Activated CD8-positive, alpha-beta memory T cell treated with anti-CD3 and anti-CD28 coated beads, Interleukin-2, amount 10 ng/mL, durations not matched to agents 7 days and 5 days (primary cell): ENCODE measurements around the gene STARD10. TPM values are rescaled to one million over a fixed set of nuclear protein-coding genes. Genes with fewer than 3 reads are reported as not detected.

ENCODE experiments used
- ATAC-seq: fragments of 150-1000 bp; cut with Tn5 transposase; one replicate; pipeline ENCODE4 v1.10.0; 2021; ENCODE audit warnings: moderate library complexity
- CTCF ChIA-PET: fragments of 350-600 bp; sonication (Branson Sonifier 250); formaldehyde crosslinking; loops from one replicate; lab custom pipeline; 2021; ENCODE audit warnings: antibody characterized with exemption; lab: Charles Lee
- DNase-seq: peaks from one replicate; pipeline ENCODE4 v3.0.0-alpha.2; 2020
- H3K27ac Mint-ChIP-seq: one replicate; pipeline ENCODE4 v1.8.0; 2021; ENCODE audit warnings: mild to moderate bottlenecking, mixed read lengths
- H3K27me3 Mint-ChIP-seq: one replicate; pipeline ENCODE4 v1.8.0; 2021; ENCODE audit warnings: mixed read lengths
- H3K36me3 Mint-ChIP-seq: one replicate; pipeline ENCODE4 v1.8.0; 2021; ENCODE audit warnings: mild to moderate bottlenecking, mixed read lengths
- H3K4me1 Mint-ChIP-seq: one replicate; pipeline ENCODE4 v1.8.0; 2021; ENCODE audit warnings: mixed read lengths
- H3K4me3 Mint-ChIP-seq: one replicate; pipeline ENCODE4 v1.8.0; 2021; ENCODE audit warnings: mild to moderate bottlenecking, moderate library complexity, mixed read lengths
- H3K9me3 Mint-ChIP-seq: one replicate; pipeline ENCODE4 v1.8.0; 2022; ENCODE audit warnings: low read depth, mixed read lengths
- total RNA-seq, 2 experiments: library from RNA; stranded (reverse); gene quantifications; one replicate each; pipeline ENCODE4 v1.2.3, GENCODE V29; 2021

STARD10 gene
- total RNA-seq, 2 experiments from 2014 or later: 8.4 to 18.4 TPM

DNA sequence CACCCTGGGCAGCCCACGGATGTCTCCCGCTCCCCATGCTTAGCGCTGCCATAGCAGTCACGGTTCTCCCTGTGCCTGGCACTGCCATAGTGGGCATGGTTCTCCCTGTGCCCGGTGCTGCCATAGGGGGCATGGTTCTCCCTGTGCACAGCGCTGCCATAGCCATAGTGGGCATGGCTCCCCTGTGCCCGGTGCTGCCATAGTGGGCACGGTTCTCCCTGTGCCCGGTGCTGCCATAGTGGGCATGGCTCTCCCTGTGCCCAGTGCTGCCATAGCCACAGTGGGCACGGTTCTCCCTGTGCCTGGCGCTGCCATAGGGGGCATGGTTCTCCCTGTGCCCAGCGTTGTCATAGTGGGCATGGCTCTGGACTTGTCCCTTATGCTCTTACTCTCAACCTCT lies 21.8 kb downstream of the STARD10 start:
- no peak for DNase-seq
- no peaks in the 10 kb centered on the region for H3K36me3 Mint-ChIP-seq
- CTCF ChIA-PET: interaction anchor here (0.9 kb wide), 1 partner anchor 22 kb away, joined by 3 read pairs; no protein-coding TSS in a partner anchor
- H3K27me3 Mint-ChIP-seq: no peaks in the 10 kb centered on the region
- no peak for ATAC-seq
- no peak overlapping the region for H3K27ac Mint-ChIP-seq
- H3K9me3 Mint-ChIP-seq: no peaks in the 10 kb centered on the region
- peaks cover 8% of the 10 kb centered on the region for H3K4me1 Mint-ChIP-seq
- no peak overlapping the region for H3K4me3 Mint-ChIP-seq

GRCh38 chr11:72771507-72771906 lies 22.3 kb downstream of the STARD10 start:
- Mint-ChIP-seq H3K9me3 (no peaks in the 10 kb centered on the region), H3K27ac (no peak overlapping the region), H3K4me3 (no peak overlapping the region), H3K36me3 (no peaks in the 10 kb centered on the region), H3K27me3 (no peaks in the 10 kb centered on the region), H3K4me1 (peaks cover 4% of the 10 kb centered on the region)
- CTCF ChIA-PET: interaction anchor here (0.9 kb wide), 1 partner anchor 23 kb away, joined by 3 read pairs; no protein-coding TSS in a partner anchor
- ATAC-seq (no peak), DNase-seq (no peak)

GRCh38 chr11:72770799-72771198 lies 23.0 kb downstream of the STARD10 start:
- ATAC-seq: no peak
- CTCF ChIA-PET: interaction anchor here (1.5 to 1.9 kb wide), 2 partner anchors 11 to 24 kb away, joined by 4 to 5 read pairs; partner anchors contain the start of gene STARD10

GRCh38 chr11:72769680-72770079 lies 24.2 kb downstream of the STARD10 start:
- Mint-ChIP-seq H3K4me1 (no peaks in the 10 kb centered on the region), H3K4me3 (no peak overlapping the region), H3K36me3 (no peaks in the 10 kb centered on the region), H3K27ac (no peak overlapping the region), H3K27me3 (no peaks in the 10 kb centered on the region), H3K9me3 (no peaks in the 10 kb centered on the region)
- CTCF ChIA-PET: interaction anchor here (1.1 to 1.9 kb wide), 4 partner anchors 9 to 45 kb away, joined by 3 to 5 read pairs (median 4); partner anchors contain the start of gene STARD10
- DNase-seq (no peak), ATAC-seq (no peak)

More at GRCh38 chr11:72770799-72771198, 23.0 kb downstream of the STARD10 start:
- Mint-ChIP-seq H3K27me3 (no peaks in the 10 kb centered on the region), H3K36me3 (no peaks in the 10 kb centered on the region), H3K9me3 (no peaks in the 10 kb centered on the region), H3K4me3 (no peak overlapping the region), H3K27ac (no peak overlapping the region), H3K4me1 (no peaks in the 10 kb centered on the region)
- no peak for DNase-seq

DNA sequence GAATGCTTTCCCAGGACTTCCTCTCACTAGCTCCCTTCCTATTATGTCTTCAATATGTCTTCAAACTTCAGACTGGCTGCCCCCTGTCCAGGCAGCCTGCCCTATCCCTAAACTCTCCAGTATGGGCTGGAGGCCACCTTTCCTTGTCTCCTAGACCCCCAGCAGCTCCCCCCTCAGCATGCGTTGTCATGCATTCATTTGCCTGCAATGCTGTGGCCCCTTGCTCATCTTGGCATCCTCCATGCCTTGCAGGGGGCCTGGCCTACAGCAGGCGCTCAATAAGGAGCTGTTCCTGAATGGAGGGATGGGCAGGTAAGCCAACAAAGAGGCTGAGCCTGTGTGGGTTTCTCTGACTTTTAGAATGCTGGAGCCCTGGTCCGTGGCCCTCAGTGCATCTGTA lies 25.3 kb downstream of the STARD10 start:
- CTCF ChIA-PET: interaction anchor here (0.7 to 1.6 kb wide), 6 partner anchors 10 to 62 kb away, joined by 3 to 6 read pairs (median 3); no protein-coding TSS in a partner anchor
- H3K4me3 Mint-ChIP-seq: no peak overlapping the region
- DNase-seq (no peak), ATAC-seq (no peak)
- H3K36me3 Mint-ChIP-seq: no peaks in the 10 kb centered on the region
- peaks cover 2% of the 10 kb centered on the region for H3K4me1 Mint-ChIP-seq
- no peak overlapping the region for H3K27ac Mint-ChIP-seq
- no peaks in the 10 kb centered on the region for H3K27me3 Mint-ChIP-seq
- H3K9me3 Mint-ChIP-seq: no peaks in the 10 kb centered on the region

GRCh38 chr11:72767203-72768062 lies 26.4 kb downstream of the STARD10 start:
- Mint-ChIP-seq H3K36me3 (no peaks in the 10 kb centered on the region), H3K27ac (no peak overlapping the region), H3K27me3 (no peaks in the 10 kb centered on the region), H3K4me1 (peaks cover 12% of the 10 kb centered on the region), H3K4me3 (no peak overlapping the region), H3K9me3 (no peaks in the 10 kb centered on the region)
- DNase-seq: no peak
- no peak for ATAC-seq
- CTCF ChIA-PET: interaction anchor here (1.0 to 1.6 kb wide), 5 partner anchors 14 to 83 kb away, joined by 3 to 6 read pairs (median 3); no protein-coding TSS in a partner anchor

DNA sequence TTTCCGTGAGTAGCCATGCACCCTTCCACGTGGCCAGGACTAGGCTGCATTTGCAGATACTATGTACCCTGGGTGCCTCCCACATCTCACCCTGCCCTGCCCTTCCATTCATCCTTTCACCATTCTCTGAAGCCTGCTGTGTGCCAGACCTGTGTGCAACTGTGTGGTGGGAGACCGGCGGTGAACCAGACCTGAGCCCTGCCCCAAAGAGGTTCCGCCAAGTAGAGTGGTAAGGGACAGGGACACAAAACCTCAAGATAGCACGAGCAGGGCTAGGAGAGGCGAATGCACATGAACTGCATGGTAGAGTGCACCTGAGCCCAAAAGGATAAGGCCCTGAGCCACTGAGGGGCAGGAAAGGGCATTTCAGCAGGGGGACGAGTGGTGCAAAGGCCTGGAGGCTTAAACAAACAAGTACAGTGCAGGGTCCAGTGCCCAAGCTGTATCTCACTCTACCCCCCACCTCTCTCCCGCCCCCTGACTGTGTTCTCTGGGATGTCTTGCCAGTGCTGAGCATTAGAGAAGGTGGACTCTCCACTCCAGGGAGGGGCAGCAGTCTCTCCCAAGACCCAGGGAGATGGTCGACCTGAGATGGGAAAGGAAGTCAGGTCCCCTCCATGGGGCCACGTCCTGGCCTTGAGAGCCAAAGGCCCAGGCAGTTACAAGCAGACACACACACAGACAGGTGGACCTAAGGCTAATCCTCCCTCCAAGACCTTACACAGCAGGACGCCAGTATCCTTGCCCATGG lies 27.5 kb downstream of the STARD10 start:
- H3K27me3 Mint-ChIP-seq: no peaks in the 10 kb centered on the region
- no peak for ATAC-seq
- no peak overlapping the region for H3K27ac Mint-ChIP-seq
- no peak overlapping the region for H3K4me3 Mint-ChIP-seq
- H3K9me3 Mint-ChIP-seq: no peaks in the 10 kb centered on the region
- peaks cover 15% of the 10 kb centered on the region for H3K4me1 Mint-ChIP-seq
- no peaks in the 10 kb centered on the region for H3K36me3 Mint-ChIP-seq
- CTCF ChIA-PET: interaction anchor here (1.0 to 1.9 kb wide), 3 partner anchors 11 to 41 kb away, joined by 4 to 5 read pairs (median 4); no protein-coding TSS in a partner anchor
- DNase-seq: no peak

DNA sequence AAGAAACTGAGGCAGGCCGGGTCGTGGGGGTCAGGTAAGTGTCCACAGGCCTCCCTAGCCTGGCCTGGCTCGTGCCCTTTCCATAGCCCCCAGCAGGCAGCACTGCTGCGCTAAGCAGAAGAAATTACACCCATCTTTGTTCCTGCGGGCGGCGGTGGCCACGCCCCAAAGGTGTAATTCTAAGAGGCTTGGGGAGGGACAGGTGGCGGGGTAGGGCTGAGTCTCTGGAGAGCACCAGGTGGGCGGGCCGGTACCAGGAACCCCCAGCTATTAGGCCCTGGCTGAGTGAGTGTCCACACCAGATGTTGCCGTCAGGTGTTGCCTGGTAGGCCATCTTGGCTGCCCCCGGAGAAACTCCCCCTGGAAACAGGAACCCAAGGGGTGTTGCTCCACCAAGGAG lies 29.3 kb downstream of the STARD10 start:
- no peak for ATAC-seq
- H3K27ac Mint-ChIP-seq: no peak overlapping the region
- CTCF ChIA-PET: interaction anchor here (1.9 kb wide), 1 partner anchor 13 kb away, joined by 4 read pairs; no protein-coding TSS in a partner anchor
- H3K27me3 Mint-ChIP-seq: no peaks in the 10 kb centered on the region
- no peak overlapping the region for H3K4me3 Mint-ChIP-seq
- peaks cover 15% of the 10 kb centered on the region for H3K4me1 Mint-ChIP-seq
- no peaks in the 10 kb centered on the region for H3K36me3 Mint-ChIP-seq
- DNase-seq: no peak
- no peaks in the 10 kb centered on the region for H3K9me3 Mint-ChIP-seq

DNA sequence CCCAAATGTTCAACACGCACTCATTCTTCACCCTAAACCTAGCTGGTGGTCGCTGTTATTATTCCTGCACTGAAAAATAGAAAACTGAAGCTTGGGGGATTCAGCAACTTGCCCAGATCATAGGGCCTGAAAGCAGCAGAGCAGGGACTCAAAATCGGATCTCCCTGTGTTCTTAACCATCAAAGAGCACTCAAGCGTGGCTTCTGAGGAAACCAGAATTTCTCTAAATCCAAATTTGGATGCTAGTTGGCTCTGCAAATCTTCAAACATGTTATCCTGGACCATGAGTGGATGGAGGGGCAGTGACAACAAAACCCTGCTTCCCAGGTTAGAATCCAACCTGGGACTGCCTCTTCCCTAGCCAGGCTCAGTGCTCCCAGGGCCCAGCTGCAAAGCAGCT lies 30.0 kb downstream of the STARD10 start:
- H3K27me3 Mint-ChIP-seq: no peaks in the 10 kb centered on the region
- no peak for DNase-seq
- H3K9me3 Mint-ChIP-seq: no peaks in the 10 kb centered on the region
- no peak for ATAC-seq
- H3K36me3 Mint-ChIP-seq: no peaks in the 10 kb centered on the region
- no peak overlapping the region for H3K4me3 Mint-ChIP-seq
- CTCF ChIA-PET: no interaction called here
- peaks cover 15% of the 10 kb centered on the region for H3K4me1 Mint-ChIP-seq
- H3K27ac Mint-ChIP-seq: no peak overlapping the region

DNA sequence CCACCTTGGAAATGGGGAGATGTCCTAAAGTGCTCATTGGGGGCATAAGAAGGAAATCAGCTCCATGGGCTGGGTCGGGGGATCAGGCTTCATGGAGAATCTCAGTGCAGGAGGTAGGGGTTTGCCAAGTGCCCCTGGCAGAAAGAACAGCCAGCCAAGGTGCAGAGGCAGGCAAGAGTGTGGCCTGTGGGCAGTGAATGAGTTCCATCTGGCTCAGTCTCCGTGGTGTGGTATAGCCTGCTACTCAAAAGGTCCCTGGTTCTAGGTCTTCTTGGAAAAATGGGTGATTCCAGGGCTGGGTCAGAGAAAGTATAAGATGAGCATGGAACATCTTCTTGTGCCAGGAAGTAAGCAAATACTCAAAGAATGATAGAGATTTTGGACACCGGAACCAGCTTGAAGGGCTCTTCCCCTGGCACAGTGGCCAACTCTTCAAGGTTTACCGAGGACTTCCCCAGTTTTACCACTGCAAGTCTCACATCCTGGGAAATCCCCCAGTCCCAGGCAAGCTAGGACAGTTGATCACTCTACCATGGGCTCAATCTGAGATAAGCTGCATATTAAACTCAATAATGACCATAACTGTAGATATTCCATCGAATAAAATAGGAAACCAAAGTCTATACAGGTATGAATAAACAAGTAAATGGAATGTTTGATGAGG lies 31.1 kb downstream of the STARD10 start:
- H3K4me3 Mint-ChIP-seq: no peak overlapping the region
- no peaks in the 10 kb centered on the region for H3K36me3 Mint-ChIP-seq
- H3K27ac Mint-ChIP-seq: no peak overlapping the region
- no peaks in the 10 kb centered on the region for H3K27me3 Mint-ChIP-seq
- DNase-seq (no peak), ATAC-seq (no peak)
- CTCF ChIA-PET: no interaction called here
- no peaks in the 10 kb centered on the region for H3K9me3 Mint-ChIP-seq
- peaks cover 15% of the 10 kb centered on the region for H3K4me1 Mint-ChIP-seq

DNA sequence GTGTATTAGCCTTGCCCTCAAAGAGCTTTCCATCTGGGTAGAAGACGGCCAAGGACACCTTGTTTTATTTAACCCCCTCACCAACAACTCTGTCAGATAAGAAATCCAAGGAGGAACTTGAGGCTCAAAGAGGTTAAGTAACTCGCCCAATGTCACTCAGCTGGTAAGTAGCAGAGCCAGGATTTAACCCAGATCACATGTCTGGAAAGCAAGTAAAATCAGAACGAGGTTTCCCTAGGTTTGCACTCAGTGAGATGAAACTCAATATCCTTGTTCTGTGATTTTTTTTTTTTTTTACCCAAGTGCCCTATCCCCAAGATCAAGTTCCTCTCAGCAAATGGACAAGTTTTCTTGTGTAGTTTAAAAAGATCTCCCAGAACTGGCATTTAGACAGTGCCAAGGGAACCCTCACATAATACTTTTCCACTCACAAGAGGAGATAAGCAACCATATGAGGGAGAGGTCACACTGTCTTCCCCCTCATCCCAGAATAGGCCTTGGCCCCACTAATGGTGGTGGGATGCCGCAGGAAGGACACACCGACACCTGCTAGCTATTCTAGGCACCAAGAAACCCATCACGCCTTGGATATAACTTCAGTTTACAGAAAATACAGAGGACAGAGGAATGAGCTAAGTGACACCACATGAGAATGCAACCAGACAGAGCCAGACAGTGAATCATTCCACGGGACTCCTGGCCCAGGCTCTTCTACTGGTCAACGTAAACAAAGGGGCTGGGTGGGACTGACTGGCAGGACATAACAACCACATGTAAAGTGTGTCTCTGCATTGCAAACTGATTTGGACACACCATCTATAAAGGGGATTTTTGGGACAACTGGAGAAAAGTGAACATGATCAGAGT lies 33.1 kb downstream of the STARD10 start:
- Mint-ChIP-seq H3K36me3 (no peaks in the 10 kb centered on the region), H3K9me3 (no peaks in the 10 kb centered on the region), H3K27me3 (no peaks in the 10 kb centered on the region), H3K4me1 (peaks cover 15% of the 10 kb centered on the region), H3K27ac (no peak overlapping the region), H3K4me3 (no peak overlapping the region)
- ATAC-seq (no peak), DNase-seq (no peak)
- CTCF ChIA-PET: no interaction called here

- H3K36me3 Mint-ChIP-seq: no peaks in the 10 kb centered on the region
- no peaks in the 10 kb centered on the region for H3K27me3 Mint-ChIP-seq
- H3K4me1 Mint-ChIP-seq: peaks cover 15% of the 10 kb centered on the region
- CTCF ChIA-PET: interaction anchor here (1.3 kb wide), 1 partner anchor 34 kb away, joined by 3 read pairs; no protein-coding TSS in a partner anchor
- no peak overlapping the region for H3K4me3 Mint-ChIP-seq
- ATAC-seq (no peak), DNase-seq (no peak)
- no peaks in the 10 kb centered on the region for H3K9me3 Mint-ChIP-seq
- no peak overlapping the region for H3K27ac Mint-ChIP-seq
Observed at GRCh38 chr11:72759468-72759985, 34.3 kb downstream of the STARD10 start.
